ENCODE measurements around the gene SYNE1. TPM values are rescaled to one million over a fixed set of nuclear protein-coding genes. Genes with fewer than 3 reads are reported as not detected.
"Not testable (repeated sequence)": the region's sequence is repeated elsewhere in the genome, so short reads cannot be mapped to it uniquely, and the experiment has no call there.

The SYNE1 gene
- total RNA-seq, 2 experiments from 2014 or later, result 74.6 to 140 TPM

DNA sequence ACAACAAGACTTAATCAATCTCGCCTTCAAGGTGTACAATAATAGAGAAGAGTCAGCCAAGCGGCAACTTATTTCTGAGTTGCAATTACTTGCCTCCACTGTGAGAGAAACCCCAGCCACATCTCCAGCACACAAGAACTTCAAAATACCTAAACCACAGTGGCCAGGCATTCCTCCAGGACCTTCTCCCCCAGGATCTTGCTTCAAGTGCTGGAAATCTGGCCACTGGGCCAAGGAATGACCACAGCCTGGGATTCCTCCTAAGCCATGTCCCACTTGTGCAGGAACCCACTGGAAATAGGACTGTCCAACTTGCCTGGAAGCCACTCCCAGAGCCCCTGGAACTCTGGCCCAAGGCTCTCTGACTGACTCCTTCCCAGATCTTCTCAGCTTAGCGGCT is 144.9 kb downstream of the SYNE1 start:
- DNase-seq (ENCODE audit: low spot score); H3K9me3 ChIP-seq (ENCODE audit: low read length); BruUV-seq (replicated peaks); H3K4me2 ChIP-seq (ENCODE audit: low read length); H2AFZ ChIP-seq (ENCODE audit: low read length); H3K79me2 ChIP-seq (ENCODE audit: insufficient read depth, low read depth, low read length); POLR2A ChIA-PET; H3K36me3 ChIP-seq (ENCODE audit: insufficient read depth, low read length); H3K4me3 ChIP-seq (ENCODE audit: low read depth, low read length, poor library complexity, severe bottlenecking); CTCF ChIA-PET (ENCODE audit: unreplicated experiment); H3K4me1 ChIP-seq (ENCODE audit: insufficient read depth, low read length, poor library complexity, severe bottlenecking); intact Hi-C loops (cut with micrococcal nuclease; ENCODE audit: unreplicated experiment); H3K9me2 ChIP-seq (ENCODE audit: insufficient read depth, low read length); H3K27ac ChIP-seq (ENCODE audit: low read depth, low read length, poor library complexity, severe bottlenecking); H4K20me1 ChIP-seq (ENCODE audit: insufficient read depth, low read length): not testable (repeated sequence)

DNA sequence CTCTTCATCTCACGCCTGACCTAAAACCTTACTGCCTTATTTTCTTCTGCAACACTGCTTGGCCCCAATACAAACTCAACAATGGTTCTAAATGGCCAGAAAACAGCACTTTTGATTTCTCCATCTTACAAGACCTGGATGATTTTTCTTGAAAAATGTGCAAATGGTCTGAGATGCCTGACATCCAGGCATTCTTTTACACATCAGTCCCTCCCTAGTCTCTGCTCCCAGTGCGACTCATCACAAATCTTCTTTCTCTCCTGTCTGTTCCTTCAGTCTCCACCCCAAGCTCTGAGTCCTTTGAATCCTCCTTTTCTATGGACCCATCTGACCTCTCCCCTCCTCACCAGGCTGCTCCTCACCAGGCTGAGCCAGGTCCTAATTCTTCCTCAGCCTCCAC is 145.7 kb downstream of the SYNE1 start:
- H3K36me3 ChIP-seq (ENCODE audit: insufficient read depth, low read length); H3K9me3 ChIP-seq (ENCODE audit: low read length); H4K20me1 ChIP-seq (ENCODE audit: insufficient read depth, low read length); DNase-seq (ENCODE audit: low spot score); H3K4me2 ChIP-seq (ENCODE audit: low read length); H3K4me3 ChIP-seq (ENCODE audit: low read depth, low read length, poor library complexity, severe bottlenecking); H3K27ac ChIP-seq (ENCODE audit: low read depth, low read length, poor library complexity, severe bottlenecking); BruUV-seq (replicated peaks); CTCF ChIA-PET (ENCODE audit: unreplicated experiment); H2AFZ ChIP-seq (ENCODE audit: low read length); POLR2A ChIA-PET; H3K79me2 ChIP-seq (ENCODE audit: insufficient read depth, low read depth, low read length); H3K4me1 ChIP-seq (ENCODE audit: insufficient read depth, low read length, poor library complexity, severe bottlenecking); H3K9me2 ChIP-seq (ENCODE audit: insufficient read depth, low read length); intact Hi-C loops (cut with micrococcal nuclease; ENCODE audit: unreplicated experiment): not testable (repeated sequence)

DNA sequence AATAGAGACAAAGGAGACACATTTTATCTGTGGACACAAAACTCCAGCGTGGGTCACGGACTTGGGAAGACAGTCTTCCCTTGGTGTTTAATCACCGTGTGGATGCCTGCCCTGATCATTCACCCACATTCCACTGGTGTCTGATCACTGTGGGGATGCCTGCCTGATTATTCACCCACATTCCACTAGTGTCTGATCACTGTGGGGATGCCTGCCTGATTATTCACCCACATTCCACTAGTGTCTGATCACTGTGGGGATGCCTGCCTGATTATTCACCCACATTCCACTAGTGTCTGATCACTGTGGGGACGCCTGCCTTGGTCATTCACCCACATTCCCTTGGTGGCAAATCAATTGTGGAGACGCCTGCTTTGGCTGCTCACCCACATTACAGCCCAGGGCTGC is 146.2 kb downstream of the SYNE1 start:
- H3K9me3 ChIP-seq (ENCODE audit: low read length); H3K79me2 ChIP-seq (ENCODE audit: insufficient read depth, low read depth, low read length); H4K20me1 ChIP-seq (ENCODE audit: insufficient read depth, low read length); H3K9me2 ChIP-seq (ENCODE audit: insufficient read depth, low read length); POLR2A ChIA-PET; H3K27ac ChIP-seq (ENCODE audit: low read depth, low read length, poor library complexity, severe bottlenecking); H3K4me2 ChIP-seq (ENCODE audit: low read length); H3K36me3 ChIP-seq (ENCODE audit: insufficient read depth, low read length); DNase-seq (ENCODE audit: low spot score); H3K4me1 ChIP-seq (ENCODE audit: insufficient read depth, low read length, poor library complexity, severe bottlenecking); H2AFZ ChIP-seq (ENCODE audit: low read length); CTCF ChIA-PET (ENCODE audit: unreplicated experiment); BruUV-seq (replicated peaks); intact Hi-C loops (cut with micrococcal nuclease; ENCODE audit: unreplicated experiment); H3K4me3 ChIP-seq (ENCODE audit: low read depth, low read length, poor library complexity, severe bottlenecking): not testable (repeated sequence)

DNA sequence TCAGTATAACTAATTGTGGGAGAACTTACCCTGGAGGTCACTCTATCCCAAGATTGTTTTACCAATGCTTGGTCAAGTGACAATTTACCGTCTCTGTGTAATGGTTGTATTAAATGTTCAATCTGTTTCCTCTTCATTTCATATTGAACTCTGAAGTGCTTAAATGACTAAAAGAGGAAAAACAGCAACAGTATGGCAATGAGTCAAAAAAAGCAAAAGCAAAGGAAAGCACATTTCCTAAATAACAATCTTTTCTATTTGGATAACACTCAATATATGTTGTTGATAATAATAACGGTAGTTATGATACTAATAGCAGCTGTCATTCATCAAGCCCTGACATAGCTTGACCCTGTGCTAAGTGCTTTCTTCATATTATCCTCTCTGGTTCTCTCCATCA is 152.4 kb downstream of the SYNE1 start:
- no peaks in the 10 kb centered on the region for H3K79me2 ChIP-seq (ENCODE audit: insufficient read depth, low read depth, low read length)
- H3K36me3 ChIP-seq (ENCODE audit: insufficient read depth, low read length), result no peaks in the 10 kb centered on the region
- no peak overlapping the region for H3K4me3 ChIP-seq (ENCODE audit: low read depth, low read length, poor library complexity, severe bottlenecking)
- DNase-seq (ENCODE audit: low spot score), result no peak
- no peak overlapping the region for H3K27ac ChIP-seq (ENCODE audit: low read depth, low read length, poor library complexity, severe bottlenecking)
- POLR2A ChIA-PET, result interaction anchor here (1.2 to 2.5 kb wide), 2 partner anchors 22 to 23 kb away, joined by 6 to 7 read pairs; no protein-coding TSS in a partner anchor
- H3K9me3 ChIP-seq (ENCODE audit: low read length), result no peaks in the 10 kb centered on the region
- H4K20me1 ChIP-seq (ENCODE audit: insufficient read depth, low read length), result no peaks in the 10 kb centered on the region
- TF ChIP-seq EZH2phosphoT487 (IDR thresholded peaks at IDR 0.05; ENCODE audit: borderline replicate concordance, low read depth, low read length), result no peak
- TF ChIP-seq, protein P1, sequence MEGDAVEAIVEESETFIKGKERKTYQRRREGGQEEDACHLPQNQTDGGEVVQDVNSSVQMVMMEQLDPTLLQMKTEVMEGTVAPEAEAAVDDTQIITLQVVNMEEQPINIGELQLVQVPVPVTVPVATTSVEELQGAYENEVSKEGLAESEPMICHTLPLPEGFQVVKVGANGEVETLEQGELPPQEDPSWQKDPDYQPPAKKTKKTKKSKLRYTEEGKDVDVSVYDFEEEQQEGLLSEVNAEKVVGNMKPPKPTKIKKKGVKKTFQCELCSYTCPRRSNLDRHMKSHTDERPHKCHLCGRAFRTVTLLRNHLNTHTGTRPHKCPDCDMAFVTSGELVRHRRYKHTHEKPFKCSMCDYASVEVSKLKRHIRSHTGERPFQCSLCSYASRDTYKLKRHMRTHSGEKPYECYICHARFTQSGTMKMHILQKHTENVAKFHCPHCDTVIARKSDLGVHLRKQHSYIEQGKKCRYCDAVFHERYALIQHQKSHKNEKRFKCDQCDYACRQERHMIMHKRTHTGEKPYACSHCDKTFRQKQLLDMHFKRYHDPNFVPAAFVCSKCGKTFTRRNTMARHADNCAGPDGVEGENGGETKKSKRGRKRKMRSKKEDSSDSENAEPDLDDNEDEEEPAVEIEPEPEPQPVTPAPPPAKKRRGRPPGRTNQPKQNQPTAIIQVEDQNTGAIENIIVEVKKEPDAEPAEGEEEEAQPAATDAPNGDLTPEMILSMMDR (conservative IDR thresholded peaks at IDR 0.05; ENCODE audit: low read length), result no peak
- intact Hi-C loops (cut with micrococcal nuclease; ENCODE audit: unreplicated experiment), result loop anchor here (1.0 to 5.0 kb wide), 2 partner anchors 158 to 217 kb away; no protein-coding TSS in a partner anchor
- no peak overlapping the region for H2AFZ ChIP-seq (ENCODE audit: low read length)
- H3K4me2 ChIP-seq (ENCODE audit: low read length), result no peak overlapping the region
- H3K4me1 ChIP-seq (ENCODE audit: insufficient read depth, low read length, poor library complexity, severe bottlenecking), result no peaks in the 10 kb centered on the region
- no TSS peak for BruUV-seq (replicated peaks)
- CTCF ChIA-PET (ENCODE audit: unreplicated experiment), result no interaction called here
- H3K9me2 ChIP-seq (ENCODE audit: insufficient read depth, low read length), result no peaks in the 10 kb centered on the region

Measured in OCI-LY7 (cell line).